Ishikawa (cell line): ENCODE data around the gene HDAC9.

ENCODE experiments used
- CEBPB ChIP-seq: IDR thresholded peaks from 2 replicates; pipeline ENCODE4 v1.6.1; 2012
- CREB1 ChIP-seq: IDR thresholded peaks from 2 replicates; pipeline ENCODE4 v1.6.1; 2012; ENCODE audit warnings: low read depth
- EGR1 ChIP-seq: IDR thresholded peaks from 2 replicates; pipeline ENCODE4 v1.6.1; 2012
- EP300 ChIP-seq: IDR thresholded peaks from 2 replicates; pipeline ENCODE4 v1.6.1; 2012; ENCODE audit warnings: borderline replicate concordance
- FOXM1 ChIP-seq: IDR thresholded peaks from 2 replicates; pipeline ENCODE4 v1.6.1; 2012; ENCODE audit warnings: low read depth, borderline replicate concordance
- MAX ChIP-seq: IDR thresholded peaks from 2 replicates; pipeline ENCODE4 v1.6.1; 2012
- NFIC ChIP-seq: IDR thresholded peaks from 2 replicates; pipeline ENCODE4 v1.6.1; 2012
- RAD21 ChIP-seq: IDR thresholded peaks from 2 replicates; pipeline ENCODE4 v1.6.1; 2012; ENCODE audit warnings: low read depth
- REST ChIP-seq: IDR thresholded peaks from 2 replicates; pipeline ENCODE4 v1.6.1; 2012; ENCODE audit warnings: low read depth, mild to moderate bottlenecking
- TAF1 ChIP-seq: IDR thresholded peaks from 2 replicates; pipeline ENCODE4 v1.6.1; 2012; ENCODE audit warnings: low read depth, mild to moderate bottlenecking
- TCF12 ChIP-seq: IDR thresholded peaks from 2 replicates; pipeline ENCODE4 v1.6.1; 2012; ENCODE audit warnings: low read depth
- TEAD4 ChIP-seq: IDR thresholded peaks from 2 replicates; pipeline ENCODE4 v1.6.1; 2012
- USF1 ChIP-seq: IDR thresholded peaks from 2 replicates; pipeline ENCODE4 v1.6.1; 2012
- YY1 ChIP-seq: IDR thresholded peaks from 2 replicates; pipeline ENCODE4 v1.6.1; 2012; ENCODE audit warnings: low read depth
- ZBTB7A ChIP-seq: IDR thresholded peaks from 2 replicates; pipeline ENCODE4 v1.6.1; 2012; ENCODE audit warnings: low read depth

HDAC9 gene

GRCh38 chr7:18727115-18727870 lies 231.7 kb downstream of the HDAC9 start:
- TF ChIP-seq EP300 (no peak), TEAD4 (no peak), EGR1 (no peak), TAF1 (no peak), REST (no peak), USF1 (no peak)

- TF ChIP-seq ZBTB7A (no peak), CEBPB (no peak), NFIC (no peak), TAF1 (no peak), TCF12 (no peak), EP300 (no peak), YY1 (no peak), REST (no peak), CREB1 (no peak), TEAD4 (no peak), EGR1 (no peak), FOXM1 (no peak)
Observed at GRCh38 chr7:18740579-18740988, 245.0 kb downstream of the HDAC9 start.

- TF ChIP-seq TCF12 (no peak), USF1 (no peak), FOXM1 (no peak), CEBPB (no peak), CREB1 (no peak), EP300 (no peak), RAD21 (no peak), MAX (no peak), EGR1 (no peak), REST (no peak), TEAD4 (no peak), TAF1 (no peak), NFIC (no peak), YY1 (no peak), ZBTB7A (no peak)
Observed at GRCh38 chr7:18753972-18754610, 258.5 kb downstream of the HDAC9 start.

- TF ChIP-seq EP300 (no peak), USF1 (no peak), YY1 (no peak), TCF12 (no peak), ZBTB7A (no peak), REST (no peak), FOXM1 (no peak), TAF1 (no peak), MAX (no peak), NFIC (no peak), CREB1 (no peak), CEBPB (no peak), RAD21 (no peak), TEAD4 (no peak), EGR1 (no peak)
Observed at GRCh38 chr7:18754766-18755165, 259.2 kb downstream of the HDAC9 start.
